Body of pancreas (tissue), 4 donors: ENCODE measurements around the gene ARL6.

Experiments used
- POLR2A ChIP-seq, 3 donors: fragments of 450-650 bp; IDR thresholded peaks; one replicate each; pipeline ENCODE4 v1.6.1; 2016; ENCODE audit warnings: antibody characterized with exemption in 3 of 3, mild to moderate bottlenecking in 2 of 3
- TF ChIP-seq, protein P1 (sequence below), 7 experiments: fragments of 450-650 bp in 4 of 7; fragments of 200-600 bp in 3 of 7; sonication (generic) in 3 of 7; IDR thresholded peaks; one replicate each; pipeline ENCODE4 v1.5.1; 2016 to 2019; ENCODE audit warnings: antibody characterized with exemption in 7 of 7

DNA sequence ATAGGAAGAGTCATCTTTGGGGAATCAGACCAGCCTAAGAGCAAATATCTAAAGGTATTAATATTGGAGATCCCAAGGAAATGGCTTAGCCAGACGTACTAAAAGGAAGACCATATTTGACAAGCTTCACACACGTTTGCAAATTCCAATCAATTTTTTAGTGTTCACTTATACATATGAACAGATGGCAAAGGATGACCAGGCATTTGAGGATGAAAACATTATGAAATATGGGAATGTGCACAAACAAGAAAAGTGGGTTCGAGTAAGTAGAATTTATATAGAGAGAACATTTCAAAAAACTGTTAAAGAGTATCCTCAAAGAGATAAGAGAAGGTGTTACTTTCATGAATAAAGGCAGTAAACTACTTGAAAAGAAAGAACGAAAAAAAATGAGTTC lies 31.4 kb downstream of the ARL6 start:
- TF ChIP-seq, protein P1, sequence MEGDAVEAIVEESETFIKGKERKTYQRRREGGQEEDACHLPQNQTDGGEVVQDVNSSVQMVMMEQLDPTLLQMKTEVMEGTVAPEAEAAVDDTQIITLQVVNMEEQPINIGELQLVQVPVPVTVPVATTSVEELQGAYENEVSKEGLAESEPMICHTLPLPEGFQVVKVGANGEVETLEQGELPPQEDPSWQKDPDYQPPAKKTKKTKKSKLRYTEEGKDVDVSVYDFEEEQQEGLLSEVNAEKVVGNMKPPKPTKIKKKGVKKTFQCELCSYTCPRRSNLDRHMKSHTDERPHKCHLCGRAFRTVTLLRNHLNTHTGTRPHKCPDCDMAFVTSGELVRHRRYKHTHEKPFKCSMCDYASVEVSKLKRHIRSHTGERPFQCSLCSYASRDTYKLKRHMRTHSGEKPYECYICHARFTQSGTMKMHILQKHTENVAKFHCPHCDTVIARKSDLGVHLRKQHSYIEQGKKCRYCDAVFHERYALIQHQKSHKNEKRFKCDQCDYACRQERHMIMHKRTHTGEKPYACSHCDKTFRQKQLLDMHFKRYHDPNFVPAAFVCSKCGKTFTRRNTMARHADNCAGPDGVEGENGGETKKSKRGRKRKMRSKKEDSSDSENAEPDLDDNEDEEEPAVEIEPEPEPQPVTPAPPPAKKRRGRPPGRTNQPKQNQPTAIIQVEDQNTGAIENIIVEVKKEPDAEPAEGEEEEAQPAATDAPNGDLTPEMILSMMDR (IDR thresholded peaks at IDR 0.05): no peak
- no peak for TF ChIP-seq POLR2A (IDR thresholded peaks at IDR 0.05)
